SK-N-SH treated with all-trans-retinoic acid at 6 μM for 48 hours (cell line): ENCODE results near the gene LPIN1.

Experiments used
- ATAC-seq: fragments of 200-7000 bp; cut with Tn5 transposase; 3 replicates; pipeline ENCODE4 v1.9.1; 2020; ENCODE audit warnings: mild to moderate bottlenecking, moderate library complexity
- ARNTL ChIP-seq: fragments of 450-650 bp; formaldehyde crosslinking; IDR thresholded peaks from 2 replicates; pipeline ENCODE4 v1.5.0; 2020; ENCODE audit warnings: low read depth, mild to moderate bottlenecking, moderate library complexity, borderline replicate concordance
- BACH2 ChIP-seq: fragments of 250-450 bp; sonication (Bioruptor Pico); IDR thresholded peaks from 2 replicates; pipeline ENCODE4 v1.9.0; 2021; ENCODE audit warnings: mild to moderate bottlenecking, borderline replicate concordance
- CSDC2 ChIP-seq: fragments of 250-450 bp; sonication (Bioruptor Pico); IDR thresholded peaks from 2 replicates; pipeline ENCODE4 v1.5.0; 2020; ENCODE audit warnings: mild to moderate bottlenecking, moderate library complexity
- GLIS3 ChIP-seq: fragments of 250-450 bp; sonication (Bioruptor Pico); IDR thresholded peaks from 2 replicates; pipeline ENCODE4 v1.5.0; 2020; ENCODE audit warnings: mild to moderate bottlenecking, moderate library complexity
- OSR1 ChIP-seq: fragments of 250-450 bp; sonication (Bioruptor Pico); IDR thresholded peaks from 2 replicates; pipeline ENCODE4 v1.8.0; 2022; ENCODE audit warnings: moderate library complexity, mild to moderate bottlenecking, inconsistent platforms
- PPARA ChIP-seq: fragments of 250-450 bp; sonication (Bioruptor Pico); IDR thresholded peaks from 2 replicates; pipeline ENCODE4 v1.5.0; 2020; ENCODE audit warnings: mild to moderate bottlenecking, borderline replicate concordance
- RARB ChIP-seq: fragments of 250-450 bp; sonication (Bioruptor Pico); IDR thresholded peaks from 2 replicates; pipeline ENCODE4 v1.8.0; 2021; ENCODE audit warnings: mild to moderate bottlenecking, moderate library complexity
- SNAI2 ChIP-seq: fragments of 250-450 bp; sonication (Bioruptor Pico); IDR thresholded peaks from 2 replicates; pipeline ENCODE4 v1.5.0; 2020; ENCODE audit warnings: mild to moderate bottlenecking, moderate library complexity
- TCF4 ChIP-seq: fragments of 250-450 bp; sonication (Bioruptor Pico); IDR thresholded peaks from 2 replicates; pipeline ENCODE4 v1.8.0; 2021; ENCODE audit warnings: mild to moderate bottlenecking, moderate library complexity, borderline replicate concordance
- TOX ChIP-seq: fragments of 250-450 bp; sonication (Bioruptor Pico); IDR thresholded peaks from 2 replicates; pipeline ENCODE4 v1.8.0; 2021; ENCODE audit warnings: mild to moderate bottlenecking, moderate library complexity, borderline replicate concordance
- ZC3H10 ChIP-seq: fragments of 250-450 bp; sonication (Bioruptor Pico); IDR thresholded peaks from 2 replicates; pipeline ENCODE4 v1.5.1; 2021; ENCODE audit warnings: mild to moderate bottlenecking, moderate library complexity
- ZFP3 ChIP-seq: fragments of 250-450 bp; sonication (Bioruptor Pico); IDR thresholded peaks from 2 replicates; pipeline ENCODE4 v1.5.0; 2020; ENCODE audit warnings: mild to moderate bottlenecking, moderate library complexity
- ZFP30 ChIP-seq: fragments of 450-650 bp; formaldehyde crosslinking; IDR thresholded peaks from 2 replicates; pipeline ENCODE4 v1.5.0; 2022; ENCODE audit warnings: mild to moderate bottlenecking, moderate library complexity
- ZNF565 ChIP-seq: fragments of 450-650 bp; formaldehyde crosslinking; conservative IDR thresholded peaks from 2 replicates; pipeline ENCODE4 v1.5.0; 2020; ENCODE audit warnings: low read depth, mild to moderate bottlenecking, moderate library complexity
- ZNF70 ChIP-seq: fragments of 450-650 bp; formaldehyde crosslinking; IDR thresholded peaks from 2 replicates; pipeline ENCODE4 v1.5.0; 2020; ENCODE audit warnings: mild to moderate bottlenecking, moderate library complexity
- ZNF8 ChIP-seq: fragments of 450-650 bp; formaldehyde crosslinking; IDR thresholded peaks from 2 replicates; pipeline ENCODE4 v1.5.0; 2020; ENCODE audit warnings: mild to moderate bottlenecking, moderate library complexity
- TF ChIP-seq, protein P1 (sequence below): fragments of 250-450 bp; sonication (Bioruptor Pico); IDR thresholded peaks from 2 replicates; pipeline ENCODE4 v1.5.1; 2020; ENCODE audit warnings: low read depth, mild to moderate bottlenecking, moderate library complexity
- TF ChIP-seq, protein P2 (sequence below): fragments of 250-450 bp; sonication (Bioruptor Pico); IDR thresholded peaks from 2 replicates; pipeline ENCODE4 v1.5.1; 2021; ENCODE audit warnings: mild to moderate bottlenecking, moderate library complexity
- TF ChIP-seq, protein P3 (sequence below): fragments of 250-450 bp; sonication (Bioruptor Pico); IDR thresholded peaks from 2 replicates; pipeline ENCODE4 v1.8.0; 2020; ENCODE audit warnings: mild to moderate bottlenecking, moderate library complexity, borderline replicate concordance
- TF ChIP-seq, protein P4 (sequence below): fragments of 250-450 bp; sonication (Bioruptor Pico); IDR thresholded peaks from 2 replicates; pipeline ENCODE4 v1.8.0; 2021; ENCODE audit warnings: low read depth, mild to moderate bottlenecking, moderate library complexity, borderline replicate concordance
- TF ChIP-seq, protein P5 (sequence below): fragments of 250-450 bp; sonication (Bioruptor Pico); IDR thresholded peaks from 2 replicates; pipeline ENCODE4 v1.5.0; 2020; ENCODE audit warnings: mild to moderate bottlenecking, moderate library complexity

LPIN1 gene

DNA sequence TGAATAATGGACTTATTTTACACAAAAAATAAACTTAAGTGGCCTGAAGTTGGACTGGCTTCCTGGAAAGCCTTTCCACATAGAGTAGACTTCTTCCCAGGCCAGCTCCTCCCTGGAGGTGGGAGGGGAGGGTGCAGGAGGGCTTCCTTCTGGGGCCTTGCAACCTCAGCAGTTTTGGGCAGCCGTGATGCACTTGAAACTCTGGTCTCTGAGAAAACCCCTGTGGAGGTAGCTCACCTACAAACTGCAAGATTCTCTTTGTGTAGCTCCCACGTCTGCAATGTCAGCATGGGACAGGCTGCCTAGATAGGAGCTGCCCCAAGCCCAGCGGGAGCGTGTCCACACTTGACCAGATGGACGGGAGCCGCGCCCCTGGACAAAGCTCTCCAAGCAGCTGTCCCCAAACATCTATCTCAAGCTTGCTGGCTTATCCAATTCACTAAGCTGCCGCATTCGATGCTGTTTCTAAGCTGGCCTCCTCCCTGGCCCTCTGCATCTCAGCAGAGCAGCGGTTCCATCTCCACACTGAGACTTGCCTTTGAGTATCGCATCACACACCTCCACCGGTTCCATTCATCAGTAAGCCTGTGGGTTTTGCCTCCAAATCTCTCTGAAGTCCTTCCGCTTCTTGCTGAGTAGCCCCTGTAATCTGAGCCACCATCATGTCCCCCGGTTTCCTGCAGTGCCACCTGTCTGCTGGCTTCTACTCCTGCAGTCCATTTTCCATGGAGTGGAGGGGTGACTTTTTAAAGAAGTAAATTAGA is 1.6 kb upstream of the LPIN1 start (continued):
- TF ChIP-seq, protein P1, sequence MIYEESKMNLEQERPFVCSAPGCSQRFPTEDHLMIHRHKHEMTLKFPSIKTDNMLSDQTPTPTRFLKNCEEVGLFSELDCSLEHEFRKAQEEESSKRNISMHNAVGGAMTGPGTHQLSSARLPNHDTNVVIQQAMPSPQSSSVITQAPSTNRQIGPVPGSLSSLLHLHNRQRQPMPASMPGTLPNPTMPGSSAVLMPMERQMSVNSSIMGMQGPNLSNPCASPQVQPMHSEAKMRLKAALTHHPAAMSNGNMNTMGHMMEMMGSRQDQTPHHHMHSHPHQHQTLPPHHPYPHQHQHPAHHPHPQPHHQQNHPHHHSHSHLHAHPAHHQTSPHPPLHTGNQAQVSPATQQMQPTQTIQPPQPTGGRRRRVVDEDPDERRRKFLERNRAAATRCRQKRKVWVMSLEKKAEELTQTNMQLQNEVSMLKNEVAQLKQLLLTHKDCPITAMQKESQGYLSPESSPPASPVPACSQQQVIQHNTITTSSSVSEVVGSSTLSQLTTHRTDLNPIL (CRISPR knock-in tag) = no peak
- TF ChIP-seq ZNF565 (CRISPR knock-in tag) (no peak), ZFP3 (CRISPR knock-in tag) (no peak), ARNTL (CRISPR knock-in tag) (no peak)
- TF ChIP-seq, protein P2, sequence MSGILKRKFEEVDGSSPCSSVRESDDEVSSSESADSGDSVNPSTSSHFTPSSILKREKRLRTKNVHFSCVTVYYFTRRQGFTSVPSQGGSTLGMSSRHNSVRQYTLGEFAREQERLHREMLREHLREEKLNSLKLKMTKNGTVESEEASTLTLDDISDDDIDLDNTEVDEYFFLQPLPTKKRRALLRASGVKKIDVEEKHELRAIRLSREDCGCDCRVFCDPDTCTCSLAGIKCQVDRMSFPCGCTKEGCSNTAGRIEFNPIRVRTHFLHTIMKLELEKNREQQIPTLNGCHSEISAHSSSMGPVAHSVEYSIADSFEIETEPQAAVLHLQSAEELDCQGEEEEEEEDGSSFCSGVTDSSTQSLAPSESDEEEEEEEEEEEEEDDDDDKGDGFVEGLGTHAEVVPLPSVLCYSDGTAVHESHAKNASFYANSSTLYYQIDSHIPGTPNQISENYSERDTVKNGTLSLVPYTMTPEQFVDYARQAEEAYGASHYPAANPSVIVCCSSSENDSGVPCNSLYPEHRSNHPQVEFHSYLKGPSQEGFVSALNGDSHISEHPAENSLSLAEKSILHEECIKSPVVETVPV = no peak
- TF ChIP-seq, protein P3, sequence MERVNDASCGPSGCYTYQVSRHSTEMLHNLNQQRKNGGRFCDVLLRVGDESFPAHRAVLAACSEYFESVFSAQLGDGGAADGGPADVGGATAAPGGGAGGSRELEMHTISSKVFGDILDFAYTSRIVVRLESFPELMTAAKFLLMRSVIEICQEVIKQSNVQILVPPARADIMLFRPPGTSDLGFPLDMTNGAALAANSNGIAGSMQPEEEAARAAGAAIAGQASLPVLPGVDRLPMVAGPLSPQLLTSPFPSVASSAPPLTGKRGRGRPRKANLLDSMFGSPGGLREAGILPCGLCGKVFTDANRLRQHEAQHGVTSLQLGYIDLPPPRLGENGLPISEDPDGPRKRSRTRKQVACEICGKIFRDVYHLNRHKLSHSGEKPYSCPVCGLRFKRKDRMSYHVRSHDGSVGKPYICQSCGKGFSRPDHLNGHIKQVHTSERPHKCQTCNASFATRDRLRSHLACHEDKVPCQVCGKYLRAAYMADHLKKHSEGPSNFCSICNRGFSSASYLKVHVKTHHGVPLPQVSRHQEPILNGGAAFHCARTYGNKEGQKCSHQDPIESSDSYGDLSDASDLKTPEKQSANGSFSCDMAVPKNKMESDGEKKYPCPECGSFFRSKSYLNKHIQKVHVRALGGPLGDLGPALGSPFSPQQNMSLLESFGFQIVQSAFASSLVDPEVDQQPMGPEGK (CRISPR knock-in tag) = no peak

DNA sequence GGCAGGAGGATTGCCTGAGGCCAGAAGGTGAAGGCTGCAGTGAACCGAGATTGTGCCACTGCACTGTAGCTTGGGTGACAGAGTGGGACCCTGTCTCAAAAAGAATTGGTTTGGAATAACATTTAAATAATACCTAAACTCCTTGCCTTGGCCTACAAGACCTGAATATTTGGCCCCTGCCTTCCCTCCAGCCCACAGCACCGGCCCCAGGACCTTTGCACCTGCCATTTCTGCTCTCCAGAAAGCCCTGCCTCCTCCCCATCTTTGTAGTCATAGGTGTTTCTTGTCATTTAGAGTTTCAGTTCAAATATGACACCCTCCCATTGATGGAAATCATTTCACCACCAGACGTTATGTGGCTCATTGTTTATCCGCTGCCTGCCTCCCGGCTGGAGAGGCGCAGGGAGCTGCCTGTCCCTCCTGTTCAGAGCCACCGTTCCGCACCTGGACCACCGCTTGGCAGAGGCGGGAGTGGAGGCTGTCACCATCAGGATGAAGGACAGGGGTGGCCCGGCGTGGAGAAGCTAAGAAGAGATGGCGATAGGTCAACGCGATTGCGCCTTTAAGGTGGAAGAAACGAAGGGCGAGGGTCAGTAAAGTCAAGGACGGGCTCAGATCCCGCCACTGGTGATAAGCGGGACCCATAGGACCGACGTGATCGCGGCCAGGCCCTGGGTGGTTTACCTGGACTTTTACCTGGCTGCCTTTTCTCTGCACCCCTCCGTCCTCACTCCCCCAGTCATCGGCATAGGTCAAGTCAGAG is 638 bp upstream of the LPIN1 start:
- ATAC-seq = no peak
- TF ChIP-seq ZNF70 = no peak
- TF ChIP-seq, protein P4, sequence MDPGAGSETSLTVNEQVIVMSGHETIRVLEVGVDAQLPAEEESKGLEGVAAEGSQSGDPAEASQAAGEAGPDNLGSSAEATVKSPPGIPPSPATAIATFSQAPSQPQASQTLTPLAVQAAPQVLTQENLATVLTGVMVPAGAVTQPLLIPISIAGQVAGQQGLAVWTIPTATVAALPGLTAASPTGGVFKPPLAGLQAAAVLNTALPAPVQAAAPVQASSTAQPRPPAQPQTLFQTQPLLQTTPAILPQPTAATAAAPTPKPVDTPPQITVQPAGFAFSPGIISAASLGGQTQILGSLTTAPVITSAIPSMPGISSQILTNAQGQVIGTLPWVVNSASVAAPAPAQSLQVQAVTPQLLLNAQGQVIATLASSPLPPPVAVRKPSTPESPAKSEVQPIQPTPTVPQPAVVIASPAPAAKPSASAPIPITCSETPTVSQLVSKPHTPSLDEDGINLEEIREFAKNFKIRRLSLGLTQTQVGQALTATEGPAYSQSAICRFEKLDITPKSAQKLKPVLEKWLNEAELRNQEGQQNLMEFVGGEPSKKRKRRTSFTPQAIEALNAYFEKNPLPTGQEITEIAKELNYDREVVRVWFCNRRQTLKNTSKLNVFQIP (CRISPR knock-in tag) = no peak
- TF ChIP-seq, protein P2 = no peak
- TF ChIP-seq OSR1 (CRISPR knock-in tag) = no peak
- TF ChIP-seq GLIS3 (CRISPR knock-in tag) = no peak
- TF ChIP-seq TOX (CRISPR knock-in tag) = no peak
- TF ChIP-seq, all 23 proteins: peak for 0

DNA sequence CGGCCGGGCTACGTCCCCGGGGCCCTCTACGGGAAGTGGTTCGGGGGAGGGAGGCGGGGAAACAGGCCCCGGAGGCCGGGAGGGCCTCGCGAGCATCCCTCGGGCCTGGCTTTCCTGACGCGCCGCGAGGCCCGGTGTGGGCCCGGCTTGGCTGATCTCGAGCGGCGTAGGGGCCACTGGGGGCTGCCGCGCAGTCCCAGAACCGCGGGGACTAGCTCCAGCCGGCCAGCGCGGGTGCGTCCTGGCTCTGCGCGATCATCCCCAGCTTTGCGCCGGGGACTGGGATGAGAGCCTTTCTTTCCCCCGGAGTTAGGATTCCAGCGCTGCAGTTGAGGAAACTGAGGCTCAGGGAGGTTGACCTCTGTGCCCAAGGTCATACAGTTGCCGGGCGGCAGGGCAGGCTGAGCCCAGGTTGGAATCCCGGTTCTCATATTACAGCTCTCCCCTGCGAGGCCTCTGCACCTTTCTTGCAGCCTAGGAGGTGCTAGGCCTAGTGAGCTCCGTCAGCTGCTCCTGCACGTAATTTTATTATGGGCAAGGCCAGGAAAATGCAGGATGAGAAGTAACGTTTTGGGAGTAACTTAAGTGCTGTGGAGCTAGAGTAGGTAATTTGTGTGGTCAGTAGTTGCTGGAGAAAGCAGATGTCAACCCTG is 501 bp downstream of the LPIN1 start:
- peak; percentile 12 for ATAC-seq
- TF ChIP-seq GLIS3 (CRISPR knock-in tag) (no peak), ZFP30 (CRISPR knock-in tag) (no peak), ZNF8 (CRISPR knock-in tag) (no peak), RARB (CRISPR knock-in tag) (no peak), ZC3H10 (CRISPR knock-in tag) (no peak), ZNF70 (no peak), CSDC2 (CRISPR knock-in tag) (no peak), ARNTL (CRISPR knock-in tag) (no peak), TOX (CRISPR knock-in tag) (no peak), TCF4 (CRISPR knock-in tag) (no peak), SNAI2 (no peak), ZNF565 (CRISPR knock-in tag) (no peak), BACH2 (CRISPR knock-in tag) (no peak), PPARA (no peak)
- TF ChIP-seq, protein P2 = no peak
- TF ChIP-seq, protein P1 (CRISPR knock-in tag) = no peak
- TF ChIP-seq, protein P5, sequence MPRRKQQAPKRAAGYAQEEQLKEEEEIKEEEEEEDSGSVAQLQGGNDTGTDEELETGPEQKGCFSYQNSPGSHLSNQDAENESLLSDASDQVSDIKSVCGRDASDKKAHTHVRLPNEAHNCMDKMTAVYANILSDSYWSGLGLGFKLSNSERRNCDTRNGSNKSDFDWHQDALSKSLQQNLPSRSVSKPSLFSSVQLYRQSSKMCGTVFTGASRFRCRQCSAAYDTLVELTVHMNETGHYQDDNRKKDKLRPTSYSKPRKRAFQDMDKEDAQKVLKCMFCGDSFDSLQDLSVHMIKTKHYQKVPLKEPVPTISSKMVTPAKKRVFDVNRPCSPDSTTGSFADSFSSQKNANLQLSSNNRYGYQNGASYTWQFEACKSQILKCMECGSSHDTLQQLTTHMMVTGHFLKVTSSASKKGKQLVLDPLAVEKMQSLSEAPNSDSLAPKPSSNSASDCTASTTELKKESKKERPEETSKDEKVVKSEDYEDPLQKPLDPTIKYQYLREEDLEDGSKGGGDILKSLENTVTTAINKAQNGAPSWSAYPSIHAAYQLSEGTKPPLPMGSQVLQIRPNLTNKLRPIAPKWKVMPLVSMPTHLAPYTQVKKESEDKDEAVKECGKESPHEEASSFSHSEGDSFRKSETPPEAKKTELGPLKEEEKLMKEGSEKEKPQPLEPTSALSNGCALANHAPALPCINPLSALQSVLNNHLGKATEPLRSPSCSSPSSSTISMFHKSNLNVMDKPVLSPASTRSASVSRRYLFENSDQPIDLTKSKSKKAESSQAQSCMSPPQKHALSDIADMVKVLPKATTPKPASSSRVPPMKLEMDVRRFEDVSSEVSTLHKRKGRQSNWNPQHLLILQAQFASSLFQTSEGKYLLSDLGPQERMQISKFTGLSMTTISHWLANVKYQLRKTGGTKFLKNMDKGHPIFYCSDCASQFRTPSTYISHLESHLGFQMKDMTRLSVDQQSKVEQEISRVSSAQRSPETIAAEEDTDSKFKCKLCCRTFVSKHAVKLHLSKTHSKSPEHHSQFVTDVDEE (CRISPR knock-in tag) = no peak
